Measurements from ENCODE around the gene PDPN. TPM values are rescaled to one million over a fixed set of nuclear protein-coding genes. Genes with fewer than 3 reads are reported as not detected.

The PDPN gene
- total RNA-seq, 2 donors from 2014 or later = 29.9 to 43.2 TPM

DNA sequence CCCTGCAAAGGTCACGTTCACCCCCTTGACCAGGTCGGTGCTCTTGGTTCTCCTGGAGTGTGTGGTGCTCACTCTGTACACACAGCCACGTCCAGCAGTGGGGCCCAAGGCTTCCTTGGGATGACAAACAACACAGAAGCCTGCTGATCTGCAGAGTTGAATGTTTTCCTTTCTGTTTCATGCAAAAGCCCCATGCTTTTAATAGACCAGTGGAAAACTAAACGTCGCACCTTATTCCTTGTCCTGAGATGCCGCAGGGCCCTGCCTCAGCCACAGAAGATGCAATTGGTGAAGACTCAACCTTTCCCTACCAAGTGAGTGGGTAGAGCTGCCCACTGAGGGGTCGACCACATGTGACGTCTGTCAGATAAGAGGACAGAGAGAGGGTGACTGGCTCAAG lies 5.8 kb upstream of the PDPN start:
- H3K36me3 Mint-ChIP-seq (ENCODE audit: low read depth) = no peaks in the 10 kb centered on the region
- H3K27ac ChIP-seq (ENCODE audit: low read depth, low read length) = no peak overlapping the region
- TF ChIP-seq, protein P1, sequence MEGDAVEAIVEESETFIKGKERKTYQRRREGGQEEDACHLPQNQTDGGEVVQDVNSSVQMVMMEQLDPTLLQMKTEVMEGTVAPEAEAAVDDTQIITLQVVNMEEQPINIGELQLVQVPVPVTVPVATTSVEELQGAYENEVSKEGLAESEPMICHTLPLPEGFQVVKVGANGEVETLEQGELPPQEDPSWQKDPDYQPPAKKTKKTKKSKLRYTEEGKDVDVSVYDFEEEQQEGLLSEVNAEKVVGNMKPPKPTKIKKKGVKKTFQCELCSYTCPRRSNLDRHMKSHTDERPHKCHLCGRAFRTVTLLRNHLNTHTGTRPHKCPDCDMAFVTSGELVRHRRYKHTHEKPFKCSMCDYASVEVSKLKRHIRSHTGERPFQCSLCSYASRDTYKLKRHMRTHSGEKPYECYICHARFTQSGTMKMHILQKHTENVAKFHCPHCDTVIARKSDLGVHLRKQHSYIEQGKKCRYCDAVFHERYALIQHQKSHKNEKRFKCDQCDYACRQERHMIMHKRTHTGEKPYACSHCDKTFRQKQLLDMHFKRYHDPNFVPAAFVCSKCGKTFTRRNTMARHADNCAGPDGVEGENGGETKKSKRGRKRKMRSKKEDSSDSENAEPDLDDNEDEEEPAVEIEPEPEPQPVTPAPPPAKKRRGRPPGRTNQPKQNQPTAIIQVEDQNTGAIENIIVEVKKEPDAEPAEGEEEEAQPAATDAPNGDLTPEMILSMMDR (conservative IDR thresholded peaks at IDR 0.05) = no peak
- H3K4me1 Mint-ChIP-seq = peaks cover 25% of the 10 kb centered on the region
- peaks cover 3% of the 10 kb centered on the region for H3K4me1 ChIP-seq (ENCODE audit: control insufficient read depth, insufficient read depth, low read length)
- no peaks in the 10 kb centered on the region for H3K9me3 ChIP-seq (ENCODE audit: control insufficient read depth, low read length)
- DNase-seq = peak; percentile 20
- H3K9ac ChIP-seq (ENCODE audit: extremely low read depth, low read length, poor library complexity, severe bottlenecking) = no peak overlapping the region
- H3K4me3 ChIP-seq (ENCODE audit: low read length) = no peak overlapping the region
- peaks cover 24% of the 10 kb centered on the region for H3K27me3 ChIP-seq (ENCODE audit: control insufficient read depth, insufficient read depth, low read length, poor library complexity, severe bottlenecking)
- H3K4me3 Mint-ChIP-seq = no peak overlapping the region
- H3K27me3 Mint-ChIP-seq (ENCODE audit: insufficient read depth) = peaks cover 55% of the 10 kb centered on the region
- H3K27ac Mint-ChIP-seq = no peak overlapping the region
- no peaks in the 10 kb centered on the region for H3K9me3 Mint-ChIP-seq
- 87 to 94% methylated on average over 8 of the region's 8 CpGs for WGBS, 2 experiments (ENCODE audit: insufficient coverage in 1 of 2, insufficient read length in 1 of 2)
- H3K36me3 ChIP-seq (ENCODE audit: control insufficient read depth, insufficient read depth, low read length) = no peaks in the 10 kb centered on the region

DNA sequence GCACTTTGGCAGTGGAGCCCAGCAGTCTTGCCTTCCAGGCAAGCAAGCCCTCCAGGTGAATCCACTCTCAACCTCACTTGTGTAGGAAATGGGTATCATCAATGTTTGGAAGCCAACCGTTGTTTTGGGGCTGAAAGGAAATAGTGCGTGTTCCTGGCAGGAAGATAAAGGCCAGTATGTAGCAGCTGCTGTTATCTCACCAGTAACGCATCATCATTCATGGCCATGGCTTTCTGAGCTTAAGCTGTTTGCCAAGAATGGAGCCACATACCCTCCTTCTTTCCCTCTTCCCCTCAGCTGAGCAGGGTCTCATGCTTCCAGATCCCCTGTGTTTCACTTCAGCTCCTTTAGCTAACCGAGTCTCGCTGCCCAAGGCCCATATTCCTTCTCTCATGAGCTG lies 2.2 kb upstream of the PDPN start:
- 92 to 95% methylated on average over 1 to 5 of the region's 5 CpGs for WGBS, 2 experiments (ENCODE audit: insufficient coverage in 1 of 2, insufficient read length in 1 of 2)
- DNase-seq = no peak
- Mint-ChIP-seq H3K4me1 (peaks cover 25% of the 10 kb centered on the region), H3K4me3 (no peak overlapping the region), H3K27ac (no peak overlapping the region), H3K27me3 (ENCODE audit: insufficient read depth) (peaks cover 62% of the 10 kb centered on the region), H3K9me3 (no peaks in the 10 kb centered on the region), H3K36me3 (ENCODE audit: low read depth) (no peaks in the 10 kb centered on the region)
- Histone ChIP-seq H3K27ac (ENCODE audit: low read depth, low read length) (no peak overlapping the region), H3K36me3 (ENCODE audit: control insufficient read depth, insufficient read depth, low read length) (no peaks in the 10 kb centered on the region), H3K4me1 (ENCODE audit: control insufficient read depth, insufficient read depth, low read length) (peaks cover 3% of the 10 kb centered on the region), H3K27me3 (ENCODE audit: control insufficient read depth, insufficient read depth, low read length, poor library complexity, severe bottlenecking) (peaks cover 39% of the 10 kb centered on the region), H3K9me3 (ENCODE audit: control insufficient read depth, low read length) (no peaks in the 10 kb centered on the region), H3K4me3 (ENCODE audit: low read length) (no peak overlapping the region), H3K9ac (ENCODE audit: extremely low read depth, low read length, poor library complexity, severe bottlenecking) (no peak overlapping the region)
- TF ChIP-seq, protein P1 (conservative IDR thresholded peaks at IDR 0.05) = no peak

DNA sequence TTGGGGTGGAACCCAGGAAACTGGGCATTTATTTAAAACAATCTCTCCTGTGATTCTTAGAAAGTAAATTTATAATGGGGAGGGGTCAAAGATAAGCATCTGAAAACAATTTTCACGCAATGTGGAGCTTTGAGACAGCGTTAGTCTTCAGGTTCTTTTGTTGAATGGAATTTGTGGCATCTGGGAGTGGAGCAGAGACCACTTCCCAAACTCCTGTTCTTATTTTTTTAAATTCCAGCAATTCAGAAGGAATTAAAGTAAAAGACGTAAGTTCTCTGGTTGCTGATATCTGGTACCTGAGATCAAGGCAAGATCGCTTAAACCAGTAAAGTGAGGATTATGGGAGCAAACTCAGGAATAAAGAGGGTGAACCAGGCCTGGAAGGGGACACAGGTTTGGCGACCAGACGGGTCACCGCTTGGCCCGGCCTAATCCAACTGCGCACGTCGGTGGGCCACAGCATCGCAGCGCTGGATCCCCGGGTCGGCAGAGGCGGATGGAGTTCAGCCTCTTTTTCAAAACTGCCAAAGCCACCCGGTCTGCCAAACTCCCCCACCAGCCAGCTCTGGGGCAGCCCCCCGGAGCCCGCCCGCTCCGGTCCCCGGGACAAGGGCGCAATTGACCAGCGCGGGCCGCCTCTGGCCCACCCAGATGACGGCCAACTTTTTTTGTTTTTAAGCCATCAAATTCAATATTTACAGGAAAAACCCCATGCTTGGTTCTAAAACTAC lies 754 bp upstream of the PDPN start:
- peaks cover 3% of the 10 kb centered on the region for H3K4me1 ChIP-seq (ENCODE audit: control insufficient read depth, insufficient read depth, low read length)
- H3K9me3 ChIP-seq (ENCODE audit: control insufficient read depth, low read length) = no peaks in the 10 kb centered on the region
- H3K4me3 Mint-ChIP-seq = peak overlapping the region; percentile 82
- DNase-seq = peak; percentile 73
- H3K27ac Mint-ChIP-seq = peak overlapping the region; percentile 31
- TF ChIP-seq, protein P1 (conservative IDR thresholded peaks at IDR 0.05) = no peak
- H3K4me1 Mint-ChIP-seq = peaks cover 25% of the 10 kb centered on the region
- H3K27me3 Mint-ChIP-seq (ENCODE audit: insufficient read depth) = peaks cover 50% of the 10 kb centered on the region
- H3K27ac ChIP-seq (ENCODE audit: low read depth, low read length) = no peak overlapping the region
- WGBS, 2 experiments (ENCODE audit: insufficient coverage in 1 of 2, insufficient read length in 1 of 2) = 54 to 59% methylated on average over 12 to 27 of the region's 27 CpGs
- H3K9ac ChIP-seq (ENCODE audit: extremely low read depth, low read length, poor library complexity, severe bottlenecking) = no peak overlapping the region
- H3K27me3 ChIP-seq (ENCODE audit: control insufficient read depth, insufficient read depth, low read length, poor library complexity, severe bottlenecking) = peaks cover 31% of the 10 kb centered on the region
- H3K4me3 ChIP-seq (ENCODE audit: low read length) = no peak overlapping the region
- H3K36me3 ChIP-seq (ENCODE audit: control insufficient read depth, insufficient read depth, low read length) = no peaks in the 10 kb centered on the region
- H3K36me3 Mint-ChIP-seq (ENCODE audit: low read depth) = no peaks in the 10 kb centered on the region
- no peaks in the 10 kb centered on the region for H3K9me3 Mint-ChIP-seq
